T-helper 9 cell (primary cell): ENCODE measurements around the gene SIDT2.

Experiments used
- DNase-seq: peaks from one replicate; pipeline ENCODE4 v3.0.0-alpha.2; 2020

SIDT2 gene

GRCh38 chr11:117189941-117190544, 11.5 kb downstream of the SIDT2 start:
- DNase-seq, result no peak

GRCh38 chr11:117191680-117192400, 13.3 kb downstream of the SIDT2 start:
- no peak for DNase-seq

- DNase-seq, result no peak
Observed at GRCh38 chr11:117192401-117192875, 13.9 kb downstream of the SIDT2 start.

- DNase-seq, result no peak
Observed at GRCh38 chr11:117193130-117194020, 14.8 kb downstream of the SIDT2 start.

- DNase-seq, result no peak
Observed at GRCh38 chr11:117194267-117194666, 15.7 kb downstream of the SIDT2 start.

- DNase-seq, result no peak
Observed at GRCh38 chr11:117195258-117195657, 16.7 kb downstream of the SIDT2 start.

GRCh38 chr11:117195761-117196160, 17.2 kb downstream of the SIDT2 start:
- DNase-seq, result no peak

- DNase-seq, result no peak
Observed at GRCh38 chr11:117197006-117197405, 18.5 kb downstream of the SIDT2 start.

- no peak for DNase-seq
Observed at GRCh38 chr11:117197516-117198456, 19.2 kb downstream of the SIDT2 start.

- DNase-seq, result no peak
Observed at GRCh38 chr11:117198613-117199012, 20.1 kb downstream of the SIDT2 start.

GRCh38 chr11:117199053-117199915, 20.7 kb downstream of the SIDT2 start, which contains the start of gene TAGLN:
Gene TAGLN (plus strand): TSS chr11:117199370. CDS start chr11:117203014, 3,644 bp downstream.
- no peak for DNase-seq

- no peak for DNase-seq
Observed at GRCh38 chr11:117199916-117200812, 21.6 kb downstream of the SIDT2 start.

- no peak for DNase-seq
Observed at GRCh38 chr11:117200813-117201657, 22.5 kb downstream of the SIDT2 start.

- no peak for DNase-seq
Observed at GRCh38 chr11:117201658-117202305, 23.2 kb downstream of the SIDT2 start.

- no peak for DNase-seq
Observed at GRCh38 chr11:117202386-117203068, 24.0 kb downstream of the SIDT2 start.

GRCh38 chr11:117203069-117203407, 24.5 kb downstream of the SIDT2 start:
- DNase-seq, result no peak

GRCh38 chr11:117204283-117205080, 25.9 kb downstream of the SIDT2 start:
- DNase-seq, result no peak
